Breast epithelium (tissue), 4 donors: ENCODE measurements around the gene PKIG. TPM values are rescaled to one million over a fixed set of nuclear protein-coding genes. Genes with fewer than 3 reads are reported as not detected.

Experiments
- DNase-seq, 2 donors: peaks; one replicate each; pipeline ENCODE4 v3.0.0-alpha.2; 2019; ENCODE audit warnings: low spot score in 2 of 2
- H3K27ac ChIP-seq, 2 donors: fragments of 200-600 bp; sonication (generic) in 1 of 2; one replicate each; pipeline ENCODE4 v1.5.1; 2016 to 2019; ENCODE audit warnings: mild to moderate bottlenecking in 1 of 2
- H3K27me3 ChIP-seq, 2 donors: fragments of 200-600 bp; sonication (generic) in 1 of 2; one replicate each; pipeline versions ENCODE4 v1.5.1 to v1.6.0; 2017 to 2019; ENCODE audit warnings: control low read depth in 1 of 2, mild to moderate bottlenecking in 1 of 2
- H3K36me3 ChIP-seq: fragments of 200-600 bp; one replicate; pipeline ENCODE4 v1.5.1; 2019
- H3K4me1 ChIP-seq, 2 donors: fragments of 200-600 bp; sonication (generic); one replicate each; pipeline ENCODE4 v1.5.1; 2016 to 2019; ENCODE audit warnings: control low read depth in 1 of 2
- H3K4me3 ChIP-seq, 3 donors: fragments of 200-600 bp; sonication (generic); 1 replicate in 2 of 3; 2 replicates in 1 of 3; pipeline ENCODE4 v1.5.1; 2016 to 2019; ENCODE audit warnings: mild to moderate bottlenecking in 3 of 3, moderate library complexity in 2 of 3
- H3K9me3 ChIP-seq, 2 donors: fragments of 200-600 bp; sonication (generic) in 1 of 2; one replicate each; pipeline ENCODE4 v1.5.1; 2016 to 2019; ENCODE audit warnings: control low read depth in 1 of 2
- POLR2A ChIP-seq: fragments of 450-650 bp; IDR thresholded peaks from one replicate; pipeline ENCODE4 v1.6.1; 2016; ENCODE audit warnings: antibody characterized with exemption, mild to moderate bottlenecking, moderate library complexity
- POLR2AphosphoS5 ChIP-seq, 3 donors: sonication (generic); formaldehyde crosslinking; IDR thresholded peaks; one replicate each; pipeline ENCODE4 v1.6.1; 2017; ENCODE audit warnings: antibody characterized with exemption in 3 of 3
- intact Hi-C: fragments of 100-400 bp; cut with DNase I; formaldehyde crosslinking; loops from one replicate; pipeline ENCODE4 v1.15.1; 2023; ENCODE audit warnings: low total_unique reads
- total RNA-seq, 3 donors: library from RNA; depleted of rRNA; stranded (reverse); fragments of >200 nt; gene quantifications; one replicate each; pipeline ENCODE4 v1.1.0, GENCODE V29; 2016
- TF ChIP-seq, protein P1 (sequence below), 3 donors: fragments of 450-650 bp; IDR thresholded peaks; one replicate each; pipeline ENCODE4 v1.5.1; 2016 to 2017; ENCODE audit warnings: antibody characterized with exemption in 3 of 3, mild to moderate bottlenecking in 3 of 3, moderate library complexity in 3 of 3

PKIG gene
- total RNA-seq, 3 donors from 2014 or later, result 59.9 to 102 (median 99.1) TPM

DNA sequence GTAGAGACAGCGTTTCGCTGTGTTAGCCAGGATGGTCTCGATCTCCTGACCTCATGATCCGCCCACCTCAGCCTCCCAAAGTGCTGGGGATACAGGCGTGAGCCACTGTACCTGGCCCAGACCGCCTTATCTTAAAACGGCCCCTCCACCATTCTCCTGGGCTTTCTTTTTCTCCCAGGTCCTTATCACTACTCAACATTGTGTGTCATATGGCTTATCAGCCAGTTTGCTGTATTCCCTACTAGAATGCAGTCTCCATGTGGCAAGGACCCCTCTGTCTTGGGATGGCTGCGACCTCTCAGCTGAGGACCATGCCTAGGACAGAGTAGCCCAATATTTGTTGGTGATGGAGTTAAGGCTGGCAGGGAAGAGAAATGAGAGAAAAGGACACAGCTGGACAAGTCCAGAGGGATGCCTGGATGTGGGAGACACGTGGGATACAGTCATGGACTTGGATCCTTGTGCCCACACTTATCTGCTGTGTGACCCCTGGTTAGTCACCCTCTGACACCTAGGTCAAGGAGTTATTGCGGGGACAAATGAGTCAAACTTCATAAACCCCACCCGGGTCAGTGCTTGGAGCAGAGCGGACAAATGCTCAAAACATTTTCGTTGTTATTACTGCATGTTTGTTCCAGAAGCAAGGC, 45.1 kb downstream of the PKIG start:
- Histone ChIP-seq H3K27me3 (no peaks in the 10 kb centered on the region), H3K4me1 (no peaks in the 10 kb centered on the region), H3K4me3 (no peak overlapping the region), H3K36me3 (no peaks in the 10 kb centered on the region), H3K27ac (no peak overlapping the region), H3K9me3 (peaks cover 0 to 4% of the 10 kb centered on the region in 2 donors)
- TF ChIP-seq POLR2AphosphoS5 (IDR thresholded peaks at IDR 0.05) (no peak), POLR2A (no peak)
- TF ChIP-seq, protein P1, sequence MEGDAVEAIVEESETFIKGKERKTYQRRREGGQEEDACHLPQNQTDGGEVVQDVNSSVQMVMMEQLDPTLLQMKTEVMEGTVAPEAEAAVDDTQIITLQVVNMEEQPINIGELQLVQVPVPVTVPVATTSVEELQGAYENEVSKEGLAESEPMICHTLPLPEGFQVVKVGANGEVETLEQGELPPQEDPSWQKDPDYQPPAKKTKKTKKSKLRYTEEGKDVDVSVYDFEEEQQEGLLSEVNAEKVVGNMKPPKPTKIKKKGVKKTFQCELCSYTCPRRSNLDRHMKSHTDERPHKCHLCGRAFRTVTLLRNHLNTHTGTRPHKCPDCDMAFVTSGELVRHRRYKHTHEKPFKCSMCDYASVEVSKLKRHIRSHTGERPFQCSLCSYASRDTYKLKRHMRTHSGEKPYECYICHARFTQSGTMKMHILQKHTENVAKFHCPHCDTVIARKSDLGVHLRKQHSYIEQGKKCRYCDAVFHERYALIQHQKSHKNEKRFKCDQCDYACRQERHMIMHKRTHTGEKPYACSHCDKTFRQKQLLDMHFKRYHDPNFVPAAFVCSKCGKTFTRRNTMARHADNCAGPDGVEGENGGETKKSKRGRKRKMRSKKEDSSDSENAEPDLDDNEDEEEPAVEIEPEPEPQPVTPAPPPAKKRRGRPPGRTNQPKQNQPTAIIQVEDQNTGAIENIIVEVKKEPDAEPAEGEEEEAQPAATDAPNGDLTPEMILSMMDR (IDR thresholded peaks at IDR 0.05), result no peak
- intact Hi-C loops, result no loop called here
- no peak for DNase-seq

DNA sequence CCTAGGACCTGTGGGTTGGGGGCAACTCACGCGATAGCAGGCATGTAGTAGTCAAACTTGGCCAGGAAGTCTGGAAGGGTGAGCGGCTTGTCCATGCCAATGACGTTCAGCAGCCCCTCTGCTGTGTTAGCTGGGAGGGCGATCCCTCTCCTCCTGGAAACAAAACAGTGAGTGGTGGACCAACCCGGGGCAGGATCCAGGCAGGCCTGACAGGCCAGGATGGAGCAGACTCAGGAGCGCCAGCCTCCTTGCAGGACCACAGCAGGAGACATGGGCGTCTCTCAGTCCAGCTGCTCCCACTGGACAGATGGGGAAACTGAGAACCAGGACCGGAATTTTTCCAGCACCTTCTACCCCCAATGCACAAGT, 46.6 kb downstream of the PKIG start:
- Histone ChIP-seq H3K36me3 (no peaks in the 10 kb centered on the region), H3K27ac (no peak overlapping the region), H3K4me1 (no peaks in the 10 kb centered on the region), H3K27me3 (no peaks in the 10 kb centered on the region), H3K9me3 (no peaks in the 10 kb centered on the region), H3K4me3 (no peak overlapping the region)
- TF ChIP-seq POLR2A (no peak), POLR2AphosphoS5 (IDR thresholded peaks at IDR 0.05) (no peak)
- TF ChIP-seq, protein P1 (IDR thresholded peaks at IDR 0.05), result no peak
- intact Hi-C loops, result no loop called here
- DNase-seq, result no peak

DNA sequence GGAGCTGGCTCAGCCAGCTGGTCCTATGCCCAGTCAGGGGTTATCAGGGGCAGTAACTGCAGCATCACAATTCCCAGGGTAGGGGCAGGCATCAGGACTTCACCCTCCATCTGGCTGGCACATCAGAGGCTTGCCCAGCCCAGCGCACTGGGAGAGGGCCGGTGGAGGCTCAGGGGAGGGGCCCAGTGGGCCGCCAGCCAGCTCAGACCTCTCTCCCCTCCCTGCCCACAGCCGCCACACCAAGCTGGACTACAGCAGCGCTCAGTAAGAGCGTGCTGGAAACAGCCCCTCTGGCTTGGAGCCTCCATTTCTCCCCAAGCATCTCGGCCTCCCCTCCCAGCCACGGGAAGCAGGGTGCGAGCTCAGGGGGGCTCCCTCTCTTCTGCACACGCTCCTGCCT, 47.2 kb downstream of the PKIG start:
- Histone ChIP-seq H3K4me1 (no peaks in the 10 kb centered on the region), H3K4me3 (no peak overlapping the region), H3K36me3 (no peaks in the 10 kb centered on the region), H3K9me3 (no peaks in the 10 kb centered on the region), H3K27me3 (no peaks in the 10 kb centered on the region), H3K27ac (no peak overlapping the region)
- intact Hi-C loops, result no loop called here
- TF ChIP-seq POLR2AphosphoS5 (IDR thresholded peaks at IDR 0.05), result no peak
- DNase-seq, result no peak

DNA sequence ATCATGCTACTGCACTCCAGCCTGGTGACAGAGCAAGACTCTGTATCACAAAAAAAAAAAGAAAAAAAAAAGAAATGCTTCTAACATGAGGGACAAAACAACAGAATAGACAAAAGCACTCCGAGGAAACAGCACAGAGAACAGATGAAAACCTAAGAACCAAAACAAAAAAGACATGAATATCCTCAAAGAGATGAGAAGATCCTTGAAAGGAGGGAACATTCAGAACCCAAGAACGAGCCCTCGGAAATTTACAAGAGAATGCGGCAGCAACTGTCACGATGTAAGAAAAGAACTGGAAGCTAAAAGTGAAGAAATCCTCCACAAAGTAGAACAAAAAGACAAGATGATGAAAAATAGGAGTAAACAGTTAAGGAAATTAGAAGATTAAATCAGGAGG, 47.9 kb downstream of the PKIG start:
- Histone ChIP-seq H3K9me3 (no peaks in the 10 kb centered on the region), H3K27ac (no peak overlapping the region), H3K4me3 (no peak overlapping the region), H3K27me3 (no peaks in the 10 kb centered on the region), H3K36me3 (no peaks in the 10 kb centered on the region), H3K4me1 (no peaks in the 10 kb centered on the region)
- no peak for DNase-seq
- intact Hi-C loops, result no loop called here
- TF ChIP-seq POLR2AphosphoS5 (IDR thresholded peaks at IDR 0.05) (no peak), POLR2A (no peak)
- TF ChIP-seq, protein P1 (IDR thresholded peaks at IDR 0.05), result no peak

DNA sequence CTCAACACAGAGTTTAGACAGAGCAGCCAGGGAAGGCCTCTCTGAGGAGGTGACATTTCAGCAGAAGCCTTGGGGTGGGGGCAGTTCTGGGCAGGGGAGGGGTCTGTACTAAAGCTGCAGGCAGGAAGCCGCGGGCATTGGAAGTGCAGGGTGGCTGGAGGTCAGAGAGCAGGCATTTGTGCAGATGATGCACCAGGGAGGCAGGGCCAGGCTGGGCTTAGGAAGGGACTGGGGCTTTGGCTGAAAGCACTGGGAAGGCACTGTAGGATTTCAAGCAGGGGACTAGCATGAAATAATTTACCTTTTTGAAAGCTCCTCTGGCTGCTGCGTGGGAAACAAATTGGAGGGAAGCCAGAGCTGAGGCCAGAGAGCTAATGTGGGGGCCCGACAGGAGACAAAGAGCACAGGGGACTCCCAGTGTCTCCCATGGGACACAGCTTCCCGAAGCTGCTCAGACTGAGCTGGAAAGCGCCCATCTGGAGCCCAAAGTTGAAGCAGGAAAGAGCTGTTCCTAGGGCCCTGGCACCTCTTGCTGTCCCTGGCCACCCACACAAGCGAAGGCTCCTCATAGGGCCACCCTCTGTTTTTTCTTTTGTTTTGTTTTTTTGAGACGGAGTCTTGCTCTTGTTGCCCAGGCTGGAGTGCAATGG, 49.8 kb downstream of the PKIG start:
- H3K4me3 ChIP-seq, result no peak overlapping the region
- intact Hi-C loops, result no loop called here

More for the DNA sequence above, 49.8 kb downstream of the PKIG start:
- DNase-seq, result no peak
- Histone ChIP-seq H3K27ac (no peak overlapping the region), H3K9me3 (no peaks in the 10 kb centered on the region), H3K36me3 (no peaks in the 10 kb centered on the region), H3K27me3 (no peaks in the 10 kb centered on the region), H3K4me1 (no peaks in the 10 kb centered on the region)
- no peak for TF ChIP-seq POLR2A
- no peak for TF ChIP-seq POLR2AphosphoS5 (IDR thresholded peaks at IDR 0.05)
- TF ChIP-seq, protein P1 (IDR thresholded peaks at IDR 0.05), result no peak
